ENCODE data around the gene RIGI. TPM values are rescaled to one million over a fixed set of nuclear protein-coding genes. Genes with fewer than 3 reads are reported as not detected.
"Not testable (repeated sequence)": the region's sequence is repeated elsewhere in the genome, so short reads cannot be mapped to it uniquely, and the experiment has no call there.

Gene RIGI
- total RNA-seq, 4 donors from 2014 or later: 7.9 to 10.3 (median 10.2) TPM

- Histone ChIP-seq H3K4me1 (no peaks in the 10 kb centered on the region), H3K4me3 (replicated peaks in 1 of 3) (no peak overlapping the region), H3K27ac (no peak overlapping the region), H3K36me3 (no peaks in the 10 kb centered on the region), H3K27me3 (no peaks in the 10 kb centered on the region), H3K9me3 (no peaks in the 10 kb centered on the region)
- intact Hi-C loops (cut with DNase I): no loop called here
- 97 to 98% methylated on average over 4 of the region's 4 CpGs for WGBS, 2 donors
- TF ChIP-seq CTCF (IDR thresholded peaks at IDR 0.05) (no peak), POLR2A (IDR thresholded peaks at IDR 0.05) (no peak)
- DNase-seq: no peak
Observed at GRCh38 chr9:32533816-32534215, 7.8 kb upstream of the RIGI start.

- H3K9me3 ChIP-seq: no peaks in the 10 kb centered on the region
- no peaks in the 10 kb centered on the region for H3K4me1 ChIP-seq
- WGBS, 2 donors: 95 to 96% methylated on average over 6 of the region's 6 CpGs
- DNase-seq: no peak
- no peak overlapping the region for H3K4me3 ChIP-seq (replicated peaks in 1 of 3)
- no peaks in the 10 kb centered on the region for H3K36me3 ChIP-seq
- no peak overlapping the region for H3K27ac ChIP-seq
- TF ChIP-seq POLR2A (IDR thresholded peaks at IDR 0.05) (no peak), CTCF (IDR thresholded peaks at IDR 0.05) (no peak)
- intact Hi-C loops (cut with DNase I): no loop called here
- no peaks in the 10 kb centered on the region for H3K27me3 ChIP-seq
Observed at GRCh38 chr9:32533336-32533735, 7.3 kb upstream of the RIGI start.

GRCh38 chr9:32526707-32527048 is 682 bp upstream of the RIGI start:
- Histone ChIP-seq H3K36me3 (no peaks in the 10 kb centered on the region), H3K4me3 (replicated peaks in 1 of 3) (peak overlapping the region; percentile 32 to 35 (median 32)), H3K27ac (peak overlapping the region; percentile 66 to 95 (median 78)), H3K4me1 (peaks cover 0 to 23% of the 10 kb centered on the region in 2 donors), H3K9me3 (no peaks in the 10 kb centered on the region), H3K27me3 (no peaks in the 10 kb centered on the region)
- DNase-seq: no peak
- WGBS, 2 donors: 16 to 17% methylated on average over 2 of the region's 2 CpGs
- intact Hi-C loops (cut with DNase I): loop anchor here (5.0 kb wide), 2 partner anchors 56 to 149 kb away; no protein-coding TSS in a partner anchor
- TF ChIP-seq CTCF (IDR thresholded peaks at IDR 0.05) (no peak), POLR2A (IDR thresholded peaks at IDR 0.05) (no peak)

- TF ChIP-seq POLR2A (IDR thresholded peaks at IDR 0.05) (no peak), CTCF (IDR thresholded peaks at IDR 0.05) (no peak)
- H3K27me3 ChIP-seq: no peaks in the 10 kb centered on the region
- DNase-seq: no peak
- no peaks in the 10 kb centered on the region for H3K9me3 ChIP-seq
- H3K4me1 ChIP-seq: peaks cover 0 to 23% of the 10 kb centered on the region in 2 donors
- 0 to 1% methylated on average over 4 of the region's 4 CpGs for WGBS, 2 donors
- peak overlapping the region; percentile 32 to 35 (median 32) for H3K4me3 ChIP-seq (replicated peaks in 1 of 3)
- no peaks in the 10 kb centered on the region for H3K36me3 ChIP-seq
- peak overlapping the region; percentile 66 to 95 (median 78) for H3K27ac ChIP-seq
- intact Hi-C loops (cut with DNase I): loop anchor here (5.0 kb wide), 2 partner anchors 57 to 148 kb away; no protein-coding TSS in a partner anchor
Observed at GRCh38 chr9:32525709-32526030, 326 bp downstream of the RIGI start.

GRCh38 chr9:32524892-32525708 is 896 bp downstream of the RIGI start:
- Histone ChIP-seq H3K4me3 (replicated peaks in 1 of 3) (peak overlapping the region; percentile 32 to 35 (median 32)), H3K27me3 (no peaks in the 10 kb centered on the region), H3K27ac (peak overlapping the region in 2 of 3 donors; percentile 78 to 95), H3K9me3 (no peaks in the 10 kb centered on the region), H3K4me1 (peaks cover 0 to 23% of the 10 kb centered on the region in 2 donors), H3K36me3 (no peaks in the 10 kb centered on the region)
- intact Hi-C loops (cut with DNase I): loop anchor here (5.0 kb wide), 2 partner anchors 57 to 148 kb away; no protein-coding TSS in a partner anchor
- DNase-seq: peak; percentile 20 to 21
- WGBS, 2 donors: 37 to 38% methylated on average over 22 of the region's 22 CpGs
- no peak for TF ChIP-seq POLR2A (IDR thresholded peaks at IDR 0.05)
- TF ChIP-seq CTCF (IDR thresholded peaks at IDR 0.05): no peak

- H3K36me3 ChIP-seq; H3K4me3 ChIP-seq (replicated peaks in 1 of 3); DNase-seq; intact Hi-C loops (cut with DNase I); H3K27ac ChIP-seq; H3K27me3 ChIP-seq; H3K9me3 ChIP-seq: not testable (repeated sequence)
- peaks cover 0 to 23% of the 10 kb centered on the region in 2 donors for H3K4me1 ChIP-seq
- WGBS, 2 donors: 93 to 96% methylated on average over 11 of the region's 11 CpGs
Observed at GRCh38 chr9:32524558-32524891, 1.5 kb downstream of the RIGI start.

Measured in thyroid gland (tissue), 4 donors.